Epidermal melanocyte (primary cell): ENCODE data around the gene NEU3.
"Not testable (repeated sequence)": the region's sequence is repeated elsewhere in the genome, so short reads cannot be mapped to it uniquely, and the experiment has no call there.

Experiments used
- DNase-seq: peaks from one replicate; pipeline ENCODE4 v3.0.0; 2011; ENCODE audit warnings: low spot score; ENCODE audit not compliant: insufficient read length

NEU3 gene

GRCh38 chr11:75029836-75030631 lies 41.3 kb downstream of the NEU3 start:
- DNase-seq = no peak

- DNase-seq = peak; percentile 50
Observed at GRCh38 chr11:75031224-75031753, 42.6 kb downstream of the NEU3 start.

GRCh38 chr11:75031771-75032549 lies 43.2 kb downstream of the NEU3 start:
- peak; percentile 43 for DNase-seq

- no peak for DNase-seq
Observed at GRCh38 chr11:75032550-75032935, 43.8 kb downstream of the NEU3 start.

GRCh38 chr11:75033916-75034315 lies 45.2 kb downstream of the NEU3 start:
- DNase-seq = no peak

GRCh38 chr11:75035256-75035655 lies 46.5 kb downstream of the NEU3 start:
- no peak for DNase-seq

- DNase-seq = no peak
Observed at GRCh38 chr11:75035911-75036565, 47.3 kb downstream of the NEU3 start.

- DNase-seq = no peak
Observed at GRCh38 chr11:75040167-75040770, 51.5 kb downstream of the NEU3 start.

- no peak for DNase-seq
Observed at GRCh38 chr11:75041263-75041662, 52.5 kb downstream of the NEU3 start.

GRCh38 chr11:75041821-75042220 lies 53.1 kb downstream of the NEU3 start:
- DNase-seq = not testable (repeated sequence)

GRCh38 chr11:75044381-75045170 lies 55.8 kb downstream of the NEU3 start:
- not testable (repeated sequence) for DNase-seq

GRCh38 chr11:75046668-75047067 lies 57.9 kb downstream of the NEU3 start:
- not testable (repeated sequence) for DNase-seq

- no peak for DNase-seq
Observed at GRCh38 chr11:75047191-75047590, 58.5 kb downstream of the NEU3 start.

- DNase-seq = not testable (repeated sequence)
Observed at GRCh38 chr11:75049501-75050266, 61.0 kb downstream of the NEU3 start.

- DNase-seq = no peak
Observed at GRCh38 chr11:75050516-75050915, 61.8 kb downstream of the NEU3 start.

- no peak for DNase-seq
Observed at GRCh38 chr11:75051043-75051442, 62.3 kb downstream of the NEU3 start.

- no peak for DNase-seq
Observed at GRCh38 chr11:75052457-75052856, 63.7 kb downstream of the NEU3 start.

- DNase-seq = no peak
Observed at GRCh38 chr11:75055511-75055910, 66.8 kb downstream of the NEU3 start.

- DNase-seq = no peak
Observed at GRCh38 chr11:75056814-75057213, 68.1 kb downstream of the NEU3 start.

- DNase-seq = no peak
Observed at GRCh38 chr11:75059299-75059698, 70.6 kb downstream of the NEU3 start.
